ENCODE data around the gene MINAR1. TPM values are rescaled to one million over a fixed set of nuclear protein-coding genes. Genes with fewer than 3 reads are reported as not detected.
"Not testable (repeated sequence)": the region's sequence is repeated elsewhere in the genome, so short reads cannot be mapped to it uniquely, and the experiment has no call there.

Gene MINAR1
- total RNA-seq, 1 donor = 2.5 TPM

DNA sequence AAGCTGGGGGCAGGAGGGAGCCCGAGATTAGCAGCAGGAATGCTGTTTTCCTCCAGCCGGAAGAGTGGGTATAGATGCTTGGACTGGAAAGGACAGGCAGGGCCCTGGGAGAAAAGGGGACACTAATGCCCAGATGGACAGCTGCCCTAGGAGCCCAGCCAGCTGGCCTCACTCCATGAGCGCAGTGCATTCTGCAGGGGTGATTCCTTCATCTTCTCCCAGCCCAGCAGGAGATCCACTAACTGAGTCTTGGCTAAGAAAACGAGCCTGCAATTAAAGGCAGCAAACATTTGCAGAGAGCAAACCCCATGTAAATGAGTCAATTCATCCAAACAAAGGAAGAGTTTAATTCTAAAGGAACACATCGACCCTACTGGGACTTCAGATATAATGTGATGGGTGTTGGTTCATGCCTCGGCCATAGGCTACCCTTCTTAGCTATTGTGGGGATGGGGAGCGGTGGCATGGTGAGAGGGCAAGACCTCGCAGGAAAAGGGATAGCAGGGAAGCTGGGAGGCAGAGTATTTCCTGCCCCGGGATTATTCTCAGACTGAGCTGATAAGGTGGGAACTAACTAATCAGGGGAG is 13.3 kb upstream of the MINAR1 start:
- Histone ChIP-seq H2AFZ (ENCODE audit: low read length) (no peak overlapping the region), H3K4me1 (ENCODE audit: insufficient read depth, low read length) (no peaks in the 10 kb centered on the region), H3K27me3 (ENCODE audit: insufficient read depth, low read length) (no peaks in the 10 kb centered on the region), H3K4me2 (ENCODE audit: insufficient read depth, low read length) (no peak overlapping the region), H3K9me3 (ENCODE audit: low read depth, low read length) (no peaks in the 10 kb centered on the region), H3K36me3 (ENCODE audit: insufficient read depth, low read length) (no peaks in the 10 kb centered on the region), H3K4me3 (ENCODE audit: insufficient read depth, low read length) (no peak overlapping the region), H3K27ac (ENCODE audit: low read depth, low read length) (no peak overlapping the region), H4K20me1 (ENCODE audit: insufficient read depth, low read length) (no peaks in the 10 kb centered on the region), H3K79me2 (ENCODE audit: insufficient read depth, low read length) (no peaks in the 10 kb centered on the region)
- TF ChIP-seq, protein P1, sequence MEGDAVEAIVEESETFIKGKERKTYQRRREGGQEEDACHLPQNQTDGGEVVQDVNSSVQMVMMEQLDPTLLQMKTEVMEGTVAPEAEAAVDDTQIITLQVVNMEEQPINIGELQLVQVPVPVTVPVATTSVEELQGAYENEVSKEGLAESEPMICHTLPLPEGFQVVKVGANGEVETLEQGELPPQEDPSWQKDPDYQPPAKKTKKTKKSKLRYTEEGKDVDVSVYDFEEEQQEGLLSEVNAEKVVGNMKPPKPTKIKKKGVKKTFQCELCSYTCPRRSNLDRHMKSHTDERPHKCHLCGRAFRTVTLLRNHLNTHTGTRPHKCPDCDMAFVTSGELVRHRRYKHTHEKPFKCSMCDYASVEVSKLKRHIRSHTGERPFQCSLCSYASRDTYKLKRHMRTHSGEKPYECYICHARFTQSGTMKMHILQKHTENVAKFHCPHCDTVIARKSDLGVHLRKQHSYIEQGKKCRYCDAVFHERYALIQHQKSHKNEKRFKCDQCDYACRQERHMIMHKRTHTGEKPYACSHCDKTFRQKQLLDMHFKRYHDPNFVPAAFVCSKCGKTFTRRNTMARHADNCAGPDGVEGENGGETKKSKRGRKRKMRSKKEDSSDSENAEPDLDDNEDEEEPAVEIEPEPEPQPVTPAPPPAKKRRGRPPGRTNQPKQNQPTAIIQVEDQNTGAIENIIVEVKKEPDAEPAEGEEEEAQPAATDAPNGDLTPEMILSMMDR (IDR thresholded peaks at IDR 0.05; ENCODE audit: extremely low read depth, low read depth, low read length) = no peak
- DNase-seq (ENCODE audit: insufficient read length, low spot score, missing footprints) = no peak

DNA sequence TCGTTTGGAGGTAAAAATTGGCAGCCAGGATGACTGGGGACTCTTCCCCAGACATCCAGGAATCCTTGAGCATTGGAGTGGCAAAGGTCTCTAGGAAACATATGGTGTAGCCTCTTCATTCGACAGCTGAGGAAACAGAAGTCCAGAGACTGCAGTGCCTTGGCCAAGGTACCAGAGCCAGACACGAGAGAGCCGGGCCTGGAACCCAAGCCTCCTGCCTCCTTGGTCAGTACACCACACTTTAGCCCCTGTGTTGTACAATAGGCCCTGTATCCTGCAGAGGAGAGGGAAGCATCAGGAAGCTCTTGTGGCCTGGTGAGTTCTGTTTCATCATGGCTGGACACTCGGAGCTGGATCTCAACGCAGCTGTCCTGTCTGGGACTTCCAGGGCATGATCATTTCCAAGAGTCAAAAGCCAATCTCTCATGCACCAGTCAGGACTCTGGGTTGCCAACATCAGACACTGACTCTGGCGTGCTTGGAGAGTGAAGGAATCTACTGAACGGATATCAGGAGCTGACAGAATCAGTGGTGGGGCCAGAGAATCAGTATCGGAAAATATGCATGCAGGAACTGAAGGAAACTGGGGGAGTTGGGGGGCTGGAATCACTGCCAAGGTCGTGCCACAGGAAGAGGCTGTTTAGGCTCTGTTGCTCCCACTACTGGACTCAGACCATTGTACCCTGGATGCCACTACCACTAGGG is 6.4 kb upstream of the MINAR1 start:
- Histone ChIP-seq H3K4me2 (ENCODE audit: insufficient read depth, low read length) (no peak overlapping the region), H3K36me3 (ENCODE audit: insufficient read depth, low read length) (no peaks in the 10 kb centered on the region), H3K79me2 (ENCODE audit: insufficient read depth, low read length) (no peaks in the 10 kb centered on the region), H3K4me3 (ENCODE audit: insufficient read depth, low read length) (no peak overlapping the region), H3K27ac (ENCODE audit: low read depth, low read length) (no peak overlapping the region), H3K9me3 (ENCODE audit: low read depth, low read length) (no peaks in the 10 kb centered on the region), H2AFZ (ENCODE audit: low read length) (no peak overlapping the region), H3K4me1 (ENCODE audit: insufficient read depth, low read length) (no peaks in the 10 kb centered on the region), H4K20me1 (ENCODE audit: insufficient read depth, low read length) (no peaks in the 10 kb centered on the region), H3K27me3 (ENCODE audit: insufficient read depth, low read length) (peaks cover 32% of the 10 kb centered on the region)
- no peak for DNase-seq (ENCODE audit: insufficient read length, low spot score, missing footprints)
- TF ChIP-seq, protein P1 (IDR thresholded peaks at IDR 0.05; ENCODE audit: extremely low read depth, low read depth, low read length) = no peak

DNA sequence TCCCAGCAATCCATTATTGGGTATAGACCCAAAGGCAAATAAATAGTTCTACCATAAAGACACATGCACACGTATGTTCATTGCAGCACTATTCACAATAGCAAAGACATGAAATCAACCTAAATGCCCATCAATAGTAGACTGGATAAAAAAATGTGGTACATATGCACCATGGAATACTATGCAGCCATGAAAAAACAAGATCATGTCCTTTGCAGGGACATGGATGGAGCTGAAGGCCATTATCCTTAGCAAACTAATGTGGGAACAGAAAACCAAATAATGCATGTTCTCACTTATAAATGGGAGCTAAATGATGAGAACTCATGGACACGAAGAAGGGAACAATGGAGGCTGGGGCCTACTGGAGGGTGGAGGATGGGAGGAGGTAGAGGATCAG is 5.2 kb upstream of the MINAR1 start:
- DNase-seq (ENCODE audit: insufficient read length, low spot score, missing footprints); H3K4me3 ChIP-seq (ENCODE audit: insufficient read depth, low read length); H2AFZ ChIP-seq (ENCODE audit: low read length): not testable (repeated sequence)

DNA sequence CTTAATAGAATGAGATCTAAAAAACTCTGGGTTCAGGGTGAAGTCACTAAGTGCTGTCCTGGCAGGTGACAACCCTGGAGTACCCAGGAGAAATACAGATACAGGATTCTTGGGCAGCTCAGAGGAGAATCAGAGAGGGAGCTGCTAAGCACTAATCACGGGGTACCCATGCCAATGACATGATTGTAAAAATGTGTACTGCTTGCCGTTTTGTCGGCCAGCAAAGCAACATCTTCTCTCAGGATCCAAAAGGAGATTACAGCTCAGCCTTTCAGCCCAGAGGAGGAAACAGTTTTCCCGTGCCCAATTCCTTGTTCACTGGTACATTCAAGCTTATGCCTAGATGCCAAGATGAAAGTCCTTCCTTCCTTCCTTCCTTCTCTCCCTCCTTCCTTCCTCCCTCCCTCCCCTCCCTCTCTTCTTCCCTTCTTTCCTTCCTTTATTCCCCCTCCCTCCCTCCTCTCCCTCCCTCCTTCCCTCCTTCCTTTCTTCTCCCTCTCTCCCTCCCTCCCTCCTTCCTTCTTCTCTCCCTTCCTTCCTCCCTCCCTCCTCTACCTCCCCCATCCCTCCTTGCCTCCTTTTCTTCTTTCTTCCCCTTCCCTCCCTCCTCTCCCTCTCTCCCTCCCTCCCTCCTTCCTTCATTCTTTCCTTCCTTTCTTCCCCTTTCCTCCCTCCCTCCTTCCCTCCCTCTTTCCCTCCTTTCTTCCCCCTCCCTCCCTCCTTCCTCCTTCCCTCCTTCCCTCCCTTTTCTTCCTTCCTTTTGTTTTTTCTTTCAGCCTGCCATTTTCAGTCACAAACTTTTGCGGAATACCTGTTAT is 4.1 kb upstream of the MINAR1 start:
- no peaks in the 10 kb centered on the region for H3K36me3 ChIP-seq (ENCODE audit: insufficient read depth, low read length)
- H3K9me3 ChIP-seq (ENCODE audit: low read depth, low read length) = no peaks in the 10 kb centered on the region
- H3K4me2 ChIP-seq (ENCODE audit: insufficient read depth, low read length) = no peak overlapping the region
- no peak overlapping the region for H3K27ac ChIP-seq (ENCODE audit: low read depth, low read length)
- no peak for DNase-seq (ENCODE audit: insufficient read length, low spot score, missing footprints)
- no peaks in the 10 kb centered on the region for H4K20me1 ChIP-seq (ENCODE audit: insufficient read depth, low read length)
- H3K27me3 ChIP-seq (ENCODE audit: insufficient read depth, low read length) = peaks cover 50% of the 10 kb centered on the region
- H3K79me2 ChIP-seq (ENCODE audit: insufficient read depth, low read length) = no peaks in the 10 kb centered on the region
- peaks cover 5% of the 10 kb centered on the region for H3K4me1 ChIP-seq (ENCODE audit: insufficient read depth, low read length)
- no peak overlapping the region for H3K4me3 ChIP-seq (ENCODE audit: insufficient read depth, low read length)
- TF ChIP-seq, protein P1 (IDR thresholded peaks at IDR 0.05; ENCODE audit: extremely low read depth, low read depth, low read length) = no peak
- H2AFZ ChIP-seq (ENCODE audit: low read length) = no peak overlapping the region

More for the DNA sequence above, 5.2 kb upstream of the MINAR1 start:
- H3K27me3 ChIP-seq (ENCODE audit: insufficient read depth, low read length) = peaks cover 41% of the 10 kb centered on the region
- not testable (repeated sequence) for H3K79me2 ChIP-seq (ENCODE audit: insufficient read depth, low read length); H3K27ac ChIP-seq (ENCODE audit: low read depth, low read length); H3K4me2 ChIP-seq (ENCODE audit: insufficient read depth, low read length); H4K20me1 ChIP-seq (ENCODE audit: insufficient read depth, low read length); H3K4me1 ChIP-seq (ENCODE audit: insufficient read depth, low read length); H3K9me3 ChIP-seq (ENCODE audit: low read depth, low read length); H3K36me3 ChIP-seq (ENCODE audit: insufficient read depth, low read length)

All from osteoblast (primary cell).